Tongue (tissue), 2 donors: Measurements from ENCODE around the gene GPX3. TPM values are rescaled to one million over a fixed set of nuclear protein-coding genes. Genes with fewer than 3 reads are reported as not detected.

ENCODE experiments used
- DNase-seq: peaks from one replicate; pipeline ENCODE4 v3.0.0-alpha.2; 2015
- total RNA-seq: library from RNA; depleted of rRNA; stranded (reverse); fragments of >200 nt; gene quantifications from one replicate; pipeline ENCODE4 v1.2.3, GENCODE V29; 2014

Gene GPX3
- total RNA-seq, 1 donor from 2014 or later: 160 TPM

DNA sequence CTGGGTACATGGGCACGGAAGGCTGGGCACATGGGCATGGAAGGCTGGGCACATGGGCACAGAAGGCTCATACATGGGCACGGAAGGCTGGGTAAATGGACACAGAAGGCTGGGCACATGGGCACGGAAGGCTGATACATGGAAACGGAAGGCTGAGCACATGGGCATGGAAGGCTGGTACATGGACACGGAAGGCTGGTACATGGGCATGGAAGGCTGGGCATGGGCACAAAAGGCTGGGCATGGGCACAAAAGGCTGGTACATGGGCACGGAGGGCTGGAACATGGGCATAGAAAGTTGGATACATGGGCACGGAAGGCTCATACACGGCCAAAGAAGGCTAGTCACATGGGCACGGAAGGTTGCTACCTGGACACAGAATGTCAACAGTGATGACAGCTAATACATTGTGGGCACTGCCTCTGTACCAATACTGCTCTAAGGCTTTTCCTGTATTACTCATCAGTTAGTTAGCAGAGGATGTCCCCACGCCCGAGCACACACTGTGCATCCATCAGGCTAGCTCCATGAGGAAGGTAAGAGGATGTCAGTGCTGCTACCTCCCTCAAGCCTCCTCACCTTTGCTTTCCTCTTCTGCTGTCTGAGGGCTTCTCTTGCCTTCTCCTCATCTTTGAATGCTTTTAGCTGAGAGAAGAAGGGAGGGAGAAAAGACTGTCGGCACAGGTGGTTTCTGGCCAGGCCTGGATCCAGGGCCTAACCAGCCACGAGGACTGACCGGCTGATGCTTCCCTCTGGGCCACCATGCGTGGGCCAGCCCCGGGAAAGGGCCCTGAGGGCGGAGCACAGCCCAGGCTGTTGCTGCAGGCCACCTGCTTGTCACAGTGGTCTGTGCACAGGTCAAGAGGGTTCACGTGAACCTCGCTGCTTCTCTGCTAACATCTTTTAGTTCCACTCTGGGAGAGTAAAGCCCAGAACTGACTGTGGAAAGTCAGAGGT, 14.3 kb downstream of the GPX3 start:
- no peak for DNase-seq

DNA sequence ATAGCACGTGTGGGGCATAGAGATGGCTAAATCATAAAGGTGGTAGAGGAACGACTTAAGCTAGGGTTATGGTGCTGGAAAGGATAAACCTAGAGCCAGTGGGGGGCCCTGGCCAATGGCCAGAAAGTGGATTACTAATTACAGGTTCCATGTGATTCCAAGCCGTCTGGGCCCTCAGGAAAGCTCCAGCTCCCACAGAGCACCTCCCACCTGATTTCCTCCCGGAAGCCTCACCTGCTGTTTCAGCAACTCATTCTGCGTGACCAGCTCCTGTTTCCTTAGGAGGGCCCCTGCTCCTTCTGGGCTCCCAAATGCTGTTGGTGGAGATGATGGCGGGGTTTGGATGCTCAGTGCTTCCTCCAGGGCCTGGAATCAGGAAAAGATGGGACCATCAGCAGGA, 16.2 kb downstream of the GPX3 start:
- DNase-seq: no peak

DNA sequence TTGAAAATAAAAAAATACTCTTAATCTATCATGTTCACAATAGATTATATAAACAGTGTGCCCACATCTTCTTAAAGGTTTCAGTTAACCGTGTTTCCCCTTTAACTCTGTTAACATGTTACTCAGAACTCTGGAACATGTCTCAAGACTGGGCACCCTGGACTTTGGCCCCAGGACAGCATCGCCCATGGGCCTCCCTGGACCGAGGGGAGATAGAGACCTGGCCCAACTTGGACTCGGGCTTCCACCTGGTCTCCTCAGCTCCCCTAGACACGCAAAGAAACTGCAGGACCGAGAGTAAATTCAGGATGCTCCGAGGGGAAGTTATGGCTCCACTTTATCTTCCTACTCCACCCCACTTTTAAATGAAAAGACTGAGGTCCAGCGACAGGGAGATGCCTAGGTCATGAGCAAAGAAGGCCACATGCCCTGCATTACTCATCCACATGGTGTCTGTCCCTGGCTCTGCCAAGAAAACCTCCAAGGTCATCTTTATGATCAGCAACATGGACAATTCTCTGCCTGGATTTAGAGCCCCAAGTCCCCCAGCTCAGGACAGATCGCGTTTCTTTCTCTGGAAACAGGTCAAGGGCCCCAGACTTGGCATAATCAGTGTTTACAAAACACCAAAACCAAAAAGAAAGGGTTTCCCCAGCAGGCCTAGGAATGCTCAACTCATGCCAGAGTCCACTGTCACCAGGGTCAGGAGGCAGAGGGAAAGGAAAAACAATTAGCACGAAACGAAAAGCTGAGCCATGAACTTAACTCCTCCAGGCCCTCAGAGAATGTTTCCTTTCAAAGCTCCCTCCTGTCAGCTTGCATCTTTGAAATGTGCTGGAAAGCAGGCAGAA, 17.4 kb downstream of the GPX3 start:
- peak; percentile 63 for DNase-seq

DNA sequence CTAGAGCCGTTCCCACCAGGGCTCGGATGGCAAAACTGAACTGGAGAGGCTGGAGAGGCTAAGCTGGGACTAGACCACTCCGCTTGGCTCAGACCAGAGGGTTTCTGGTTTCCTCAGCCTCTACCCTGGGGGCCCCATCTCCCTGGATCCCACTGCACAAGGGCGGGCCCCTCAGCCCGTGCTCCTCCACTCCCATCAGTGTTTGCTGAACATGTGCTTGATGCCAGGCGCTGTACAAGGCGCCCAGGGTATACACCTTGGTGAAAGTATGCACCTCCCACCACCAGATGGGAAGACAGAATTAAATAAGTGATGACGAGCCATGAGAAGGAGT, 18.0 kb downstream of the GPX3 start:
- DNase-seq: no peak

DNA sequence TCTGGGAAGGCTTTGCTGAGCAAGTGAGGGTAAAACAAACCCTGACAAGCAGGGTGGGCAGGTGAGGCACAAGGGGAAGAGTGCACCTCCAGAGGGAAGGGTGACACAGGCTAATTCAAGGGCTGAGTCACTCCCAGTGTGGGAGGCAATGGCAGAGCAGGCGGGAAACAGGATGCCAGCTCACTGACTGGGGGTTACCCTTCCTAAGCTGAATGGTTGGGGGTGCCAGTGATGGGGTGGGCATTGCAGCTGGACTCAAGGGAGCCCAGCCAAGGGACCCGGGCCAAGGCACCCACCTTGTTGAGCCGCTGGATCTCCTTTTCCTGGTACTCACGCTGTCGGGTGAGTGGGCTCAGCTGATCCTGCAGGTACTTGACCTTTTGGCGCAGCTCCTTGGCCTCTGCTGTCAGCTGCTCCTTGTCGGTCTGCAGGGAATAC, 18.4 kb downstream of the GPX3 start:
- no peak for DNase-seq

DNA sequence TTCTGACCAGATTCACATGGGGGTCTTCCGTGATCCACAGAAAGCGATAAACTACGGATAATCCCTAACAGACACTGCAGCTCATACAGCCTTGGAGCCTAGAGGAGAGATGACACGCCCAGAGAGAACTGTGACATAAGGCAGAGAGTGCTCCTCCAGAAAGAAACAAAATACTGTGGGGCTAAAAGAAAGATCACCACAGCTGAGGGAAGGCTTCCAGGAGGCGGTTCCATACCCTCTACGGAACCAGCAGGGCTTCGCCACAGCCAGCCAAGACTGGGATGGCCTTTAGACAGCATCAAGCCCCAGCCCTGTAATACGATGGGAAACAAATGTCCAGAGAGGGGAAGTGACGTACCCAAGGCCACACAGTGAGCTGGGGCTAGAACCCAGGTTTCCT, 19.3 kb downstream of the GPX3 start:
- no peak for DNase-seq

DNA sequence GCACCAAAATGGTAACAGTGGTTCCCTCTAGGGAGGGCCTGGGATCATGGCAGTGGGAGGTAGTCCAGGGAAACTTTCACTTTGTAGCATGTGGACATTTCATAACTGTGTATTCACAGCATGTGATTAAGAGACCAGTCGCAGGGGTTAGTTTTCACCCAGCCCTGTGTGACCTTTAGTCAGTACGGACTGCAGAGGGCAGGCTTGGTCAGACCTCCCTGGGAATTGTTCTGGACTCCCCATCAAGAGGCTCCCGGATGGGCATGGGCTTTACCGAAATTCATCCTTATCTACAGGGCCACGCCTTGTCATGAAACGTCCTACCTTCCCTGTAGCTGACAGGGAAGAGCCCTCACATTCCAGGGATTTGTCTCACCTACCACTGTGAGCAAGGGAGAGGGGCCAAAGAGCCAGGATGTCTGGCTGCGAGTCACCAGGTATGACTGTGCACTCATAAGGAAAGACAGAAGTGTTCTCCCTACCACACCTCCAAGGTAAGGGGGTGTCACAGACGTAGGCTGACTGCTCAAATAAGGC, 19.9 kb downstream of the GPX3 start:
- no peak for DNase-seq

DNA sequence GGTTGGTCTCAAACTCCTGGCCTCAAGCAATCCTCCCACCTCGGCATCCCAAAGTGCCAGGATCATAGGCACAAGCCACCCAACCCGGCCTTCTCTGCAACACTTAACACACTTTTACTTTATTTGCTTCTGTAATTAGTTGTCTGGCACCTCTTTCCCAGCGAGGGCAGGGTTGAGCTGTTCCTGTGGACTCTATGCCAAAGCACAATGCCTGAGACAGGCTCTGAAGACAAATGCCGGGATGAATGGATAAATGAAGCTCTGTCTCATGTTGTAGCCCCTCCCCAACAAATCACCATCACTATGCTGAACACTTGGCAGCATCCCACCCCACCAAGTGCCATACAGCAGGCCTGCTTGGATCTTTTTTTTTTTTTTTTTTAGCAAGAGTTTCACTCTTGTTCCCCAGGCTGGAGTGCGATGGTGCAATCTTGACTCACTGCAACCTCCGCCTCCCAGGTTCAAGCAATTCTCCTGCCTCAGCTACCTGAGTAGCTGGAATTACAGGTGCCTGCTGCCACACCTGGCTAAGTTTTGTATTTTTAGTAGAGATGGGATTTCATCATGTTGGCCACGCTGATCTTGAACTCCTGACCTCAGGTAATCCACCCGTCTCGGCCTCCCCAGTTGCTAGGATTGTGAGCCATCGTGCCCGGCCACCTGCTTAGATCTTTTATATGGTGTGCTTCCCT, 21.3 kb downstream of the GPX3 start:
- DNase-seq: no peak

DNA sequence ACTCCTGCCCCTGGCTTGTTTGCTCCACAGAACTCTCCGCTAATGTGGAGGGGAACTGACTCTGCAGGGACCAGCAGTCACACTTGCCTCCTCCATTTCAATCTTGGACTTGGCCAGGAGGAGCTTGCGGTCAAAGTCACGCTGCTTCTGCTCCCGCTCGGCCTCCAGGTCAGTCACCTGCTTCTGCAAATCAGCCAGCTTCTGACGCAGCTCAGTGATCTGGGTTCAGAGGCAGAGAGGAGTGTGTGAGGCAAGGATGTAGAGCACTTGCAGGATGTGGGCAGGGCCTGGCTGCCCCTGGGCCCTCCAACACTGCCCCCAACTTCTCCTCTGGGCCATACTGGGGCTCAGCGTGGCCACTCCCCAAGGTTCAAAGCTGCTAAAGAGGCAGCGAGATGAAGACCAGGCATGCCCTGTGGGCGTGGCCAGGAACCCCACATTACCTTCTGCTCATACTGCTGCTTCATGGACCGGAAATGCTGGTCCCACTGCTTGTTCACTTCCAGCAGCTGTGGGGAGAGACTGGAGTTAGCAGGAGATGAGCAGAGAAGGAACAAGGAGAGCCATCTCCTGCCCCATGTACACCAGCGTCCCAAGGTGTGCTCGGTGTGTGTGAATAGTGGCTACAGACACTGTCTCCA, 22.2 kb downstream of the GPX3 start:
- DNase-seq: no peak

DNA sequence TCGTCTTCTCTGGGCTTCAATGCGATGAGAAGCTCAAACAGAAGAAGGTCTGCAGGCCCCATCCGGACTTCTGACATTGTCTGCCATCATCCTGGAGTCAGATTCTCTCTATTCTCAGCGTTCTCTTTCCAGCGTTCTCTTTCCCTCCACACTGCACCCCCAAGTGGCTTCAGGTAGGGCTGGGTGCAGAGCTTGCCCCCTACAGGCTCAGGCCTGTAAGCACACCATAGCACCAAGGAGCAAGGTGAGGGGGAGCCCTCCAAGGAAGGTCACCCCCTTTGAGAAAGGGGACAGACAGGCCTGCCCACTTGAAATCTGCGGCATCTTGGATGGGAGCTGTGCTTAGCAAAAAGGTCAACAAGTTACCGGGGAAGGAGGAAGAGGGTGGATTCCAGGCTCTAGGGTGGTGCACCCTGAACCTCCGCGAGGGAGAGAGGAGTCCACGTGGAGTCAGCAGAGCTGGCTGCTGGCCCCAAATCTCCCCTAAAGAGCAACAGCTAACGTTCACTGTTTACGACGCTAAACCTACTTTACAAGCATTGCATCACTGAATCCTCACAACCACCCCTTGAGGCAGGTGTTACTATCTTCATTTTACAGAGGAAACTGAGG, 27.5 kb downstream of the GPX3 start:
- DNase-seq: no peak

DNA sequence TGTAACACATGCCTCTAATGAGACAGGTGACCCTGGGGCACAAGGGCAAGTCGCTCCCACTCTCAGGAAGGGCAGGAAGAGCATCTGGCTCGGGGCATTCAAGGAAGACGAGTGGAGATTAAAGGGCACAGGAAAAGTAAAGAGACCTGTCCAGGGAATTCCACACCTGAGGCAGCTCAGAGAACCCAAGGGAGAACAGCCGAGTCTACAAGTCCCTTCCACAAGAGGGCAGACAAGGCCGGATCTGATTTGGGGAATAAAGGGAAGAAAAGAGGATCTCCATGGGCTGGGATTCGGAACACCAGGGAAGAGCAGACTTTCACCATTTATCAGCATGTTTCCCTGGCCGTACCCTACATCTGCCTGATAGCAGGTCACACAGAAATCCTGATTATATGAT, 28.1 kb downstream of the GPX3 start:
- DNase-seq: no peak

DNA sequence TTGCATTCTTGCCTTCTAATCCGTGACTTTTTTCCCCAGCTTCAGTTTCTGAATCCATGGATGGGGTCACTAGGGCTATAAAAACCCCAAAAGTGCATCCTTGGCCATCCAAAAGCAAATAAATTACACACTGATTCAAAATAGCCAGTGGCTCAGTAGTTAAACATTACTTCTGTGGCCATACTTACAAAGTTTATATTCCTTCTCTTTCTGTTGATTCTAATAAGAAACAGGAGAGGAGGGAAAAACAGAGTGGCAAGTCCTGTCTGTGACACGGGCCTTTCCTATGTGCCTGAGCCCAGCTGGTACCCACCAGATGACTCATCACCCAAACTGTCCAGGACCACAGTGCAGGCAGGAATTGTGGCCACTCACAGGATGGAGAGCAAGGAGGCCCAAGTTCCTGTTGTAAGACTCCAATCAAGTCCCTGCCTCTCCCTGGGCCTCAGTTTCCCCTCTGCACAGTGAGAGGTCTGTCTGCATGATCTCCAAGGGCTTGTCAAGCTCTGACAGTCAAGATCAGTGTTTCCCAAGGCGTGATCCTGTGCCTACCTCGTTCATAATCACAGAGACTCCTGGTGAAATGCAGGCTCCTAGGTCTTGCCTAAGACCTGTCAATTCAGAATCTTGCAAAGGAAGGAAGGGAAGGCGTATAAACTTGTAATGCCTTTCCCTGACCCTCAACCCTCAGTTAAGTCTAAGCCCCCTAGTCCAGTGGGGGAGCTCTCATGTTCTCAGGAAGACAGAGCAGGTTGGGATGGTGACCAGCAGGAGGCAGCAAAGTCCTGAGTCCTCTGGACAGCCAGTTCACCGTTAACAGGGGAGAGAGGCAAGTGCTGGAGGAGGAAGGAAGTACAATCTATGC, 30.9 kb downstream of the GPX3 start:
- DNase-seq: peak; percentile 89

DNA sequence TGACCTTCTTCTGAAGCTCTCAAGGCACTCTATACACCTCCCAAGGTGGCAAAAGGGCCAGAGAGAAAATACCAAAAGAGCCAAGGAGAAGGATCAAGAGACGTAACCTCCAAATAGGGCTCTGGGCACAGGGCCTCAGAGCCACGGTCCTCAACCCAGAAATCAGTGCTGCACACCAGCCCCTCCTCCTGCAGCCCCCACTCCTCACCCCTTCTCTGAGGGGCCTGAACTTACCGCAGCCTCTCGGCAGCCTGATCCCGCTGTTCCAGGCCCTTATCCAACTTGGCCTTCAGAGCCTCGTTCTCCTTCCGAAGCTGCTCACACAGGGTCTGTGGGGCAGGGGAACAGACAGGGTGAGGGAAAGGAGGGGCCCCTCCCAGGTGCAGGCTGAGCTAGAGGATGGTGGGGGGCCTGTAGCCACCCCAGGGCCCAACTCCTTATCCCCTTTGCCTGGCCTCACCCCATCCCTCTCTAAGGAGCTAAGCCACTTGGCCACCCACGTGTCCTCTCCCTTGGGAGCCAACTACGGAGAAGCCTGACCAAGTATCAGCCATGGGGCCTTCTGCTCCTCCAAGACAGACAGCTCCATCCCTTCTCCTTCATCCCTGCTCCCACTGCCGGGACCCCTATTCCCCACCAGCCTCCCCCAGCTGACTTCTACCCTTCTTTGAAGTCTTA, 31.7 kb downstream of the GPX3 start:
- no peak for DNase-seq

DNA sequence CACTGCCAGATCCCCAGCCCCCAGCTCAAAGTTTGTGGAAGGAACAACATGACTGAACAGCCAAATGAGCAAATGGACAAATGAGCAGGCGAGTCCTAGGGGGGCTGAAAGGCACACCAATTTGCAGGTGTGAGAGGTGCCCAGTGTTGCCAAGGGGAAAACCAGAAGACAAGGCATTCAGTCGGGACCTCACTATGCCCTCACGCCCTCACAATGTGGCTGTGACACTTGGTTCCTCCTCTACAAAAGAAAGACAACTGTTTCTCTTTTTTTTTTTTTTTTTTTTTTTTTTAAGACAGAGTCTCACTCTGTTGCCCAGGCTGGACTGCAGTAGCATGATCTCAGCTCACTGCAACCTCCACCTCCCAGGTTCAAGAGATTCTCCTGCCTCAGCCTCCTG, 32.4 kb downstream of the GPX3 start:
- no peak for DNase-seq

DNA sequence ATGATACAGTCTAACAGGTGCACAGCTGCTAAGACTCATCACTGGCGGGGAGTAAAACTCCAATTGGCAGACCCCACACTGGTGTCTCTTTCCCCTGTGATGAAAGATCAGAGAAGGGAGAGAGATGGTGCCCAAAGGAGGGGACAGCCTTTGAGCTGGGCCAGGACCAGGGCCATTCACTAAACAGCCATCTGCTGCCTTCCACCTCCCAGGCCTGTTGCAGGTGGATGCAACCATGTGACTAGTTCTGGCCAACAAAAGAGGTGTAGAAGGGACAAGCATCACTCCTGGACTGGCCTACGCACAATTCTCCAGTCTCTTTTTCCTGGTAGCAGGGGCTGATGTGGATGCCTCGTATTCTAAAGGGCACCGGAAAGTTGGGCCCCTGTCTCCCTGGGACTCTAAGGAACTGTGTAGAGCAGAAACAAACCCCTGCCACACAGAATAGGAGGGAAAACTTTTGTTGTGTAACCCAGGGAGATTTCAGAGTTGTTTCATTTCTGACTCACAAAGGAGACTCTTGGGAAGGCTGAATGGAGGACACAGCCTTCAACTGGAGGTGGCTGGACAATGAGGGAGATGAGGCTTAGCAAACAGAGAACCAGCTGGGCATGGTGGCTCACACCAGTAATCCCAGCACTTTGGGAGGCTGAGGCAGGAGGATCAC, 33.5 kb downstream of the GPX3 start:
- DNase-seq: no peak

DNA sequence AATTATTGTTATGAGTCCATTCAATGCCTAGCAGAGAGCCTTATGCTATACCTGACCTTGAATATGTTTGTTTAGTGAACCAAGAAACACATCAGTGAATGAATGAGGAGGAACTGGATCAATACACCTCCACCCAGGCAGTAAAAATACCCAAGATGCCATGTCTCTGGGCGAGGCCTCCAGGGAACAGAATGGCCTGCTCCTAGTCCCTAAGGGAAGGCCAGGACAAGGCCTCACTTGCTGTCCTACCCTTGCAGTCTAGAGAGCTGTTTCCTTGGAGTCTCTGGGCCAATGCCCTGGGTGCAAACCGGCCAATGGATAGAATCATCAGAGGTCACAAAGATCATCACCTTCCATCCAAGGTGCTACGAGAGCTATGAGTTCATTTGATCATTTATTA, 34.3 kb downstream of the GPX3 start:
- DNase-seq: no peak

DNA sequence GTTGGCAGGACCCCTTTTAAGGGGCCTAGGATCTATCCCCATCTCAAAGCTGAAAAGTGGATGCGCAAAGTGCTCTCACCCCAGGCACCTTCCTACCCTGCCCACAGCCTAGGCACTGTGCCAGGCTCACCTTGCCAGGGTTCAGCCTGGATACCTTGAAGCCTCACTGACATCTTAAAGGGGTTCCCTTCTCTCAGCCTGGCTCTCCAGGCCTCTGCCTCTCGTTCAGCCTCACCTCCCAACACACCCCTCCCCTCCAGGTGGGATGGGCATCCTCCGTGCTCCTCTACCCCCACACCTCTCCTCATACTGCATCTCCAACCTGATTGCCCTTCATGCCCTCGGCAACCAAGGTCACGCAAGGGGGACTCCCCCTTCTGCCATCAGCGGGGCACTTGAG, 34.9 kb downstream of the GPX3 start:
- no peak for DNase-seq

DNA sequence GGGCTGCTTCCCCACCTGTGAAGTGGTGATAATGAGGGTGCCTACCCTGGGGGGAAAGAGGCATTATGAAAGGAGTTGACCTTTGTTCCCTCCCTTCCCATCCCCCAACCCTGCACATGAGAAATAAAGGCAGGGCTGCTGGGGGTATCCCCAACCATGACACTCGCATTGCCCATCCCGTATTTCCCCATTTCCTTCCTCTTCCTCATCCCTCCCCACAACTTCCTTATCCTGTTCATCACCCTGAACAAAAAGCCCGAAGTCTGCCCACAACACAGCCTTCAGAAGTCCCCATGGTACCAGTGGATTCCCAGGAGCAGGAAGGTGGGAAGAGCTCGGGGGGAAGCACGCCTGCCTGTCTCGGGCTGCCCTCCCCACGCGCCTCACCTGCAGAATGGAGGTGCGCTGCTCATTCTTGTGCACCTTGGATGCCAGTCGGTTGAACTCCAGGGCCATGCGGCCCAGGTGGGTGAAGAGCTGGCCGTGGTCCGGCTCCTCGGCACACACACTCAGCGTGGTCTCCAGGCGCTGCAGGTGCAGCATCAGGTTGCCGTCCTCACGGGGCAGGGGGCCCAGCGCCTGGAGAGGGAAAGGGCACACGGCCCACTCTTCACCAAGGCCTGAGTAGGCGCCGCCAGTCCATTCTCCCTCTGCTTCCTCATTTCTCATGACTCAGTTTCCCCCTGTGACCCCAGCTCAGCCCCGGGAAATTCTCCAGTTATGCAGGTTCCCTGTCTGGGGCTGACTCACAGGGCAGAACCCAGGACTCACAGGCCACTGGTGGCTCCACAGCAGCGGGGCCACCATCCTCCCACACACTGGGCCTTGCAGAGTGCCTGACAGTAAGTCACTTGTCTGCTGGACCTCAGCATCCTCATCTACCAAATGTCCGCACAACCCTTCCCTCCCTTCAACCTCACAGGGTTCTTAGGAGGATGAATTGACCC, 36.3 kb downstream of the GPX3 start:
- no peak for DNase-seq
